ENCODE measurements around the gene TTC32. TPM values are rescaled to one million over a fixed set of nuclear protein-coding genes. Genes with fewer than 3 reads are reported as not detected.
A peak's percentile ranks its signal among the peaks of the same experiment; 100 is the strongest.

The TTC32 gene
- total and polyA plus RNA-seq, 2 of the 4 experiments (the other 2 are of a cell fraction) = 1.1 to 3.9 TPM

DNA sequence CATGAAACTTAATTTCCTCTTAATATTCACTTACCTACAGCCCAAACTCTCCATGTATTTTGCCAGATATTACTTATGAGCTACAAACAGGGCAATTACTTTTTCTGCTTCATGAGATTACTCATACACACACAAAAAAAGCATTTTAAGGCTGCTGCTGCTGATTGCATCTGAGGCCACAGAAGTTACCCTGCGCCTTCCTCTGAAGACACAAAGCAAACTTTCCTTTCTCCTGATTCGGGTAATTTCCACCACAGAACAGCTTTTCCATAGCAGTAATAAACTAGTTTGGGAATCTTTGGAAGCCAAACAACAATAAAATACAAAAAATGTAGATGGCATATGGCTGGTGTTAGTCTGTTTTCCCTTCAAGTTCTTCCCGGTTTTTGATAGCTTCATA lies 6.2 kb downstream of the TTC32 start:
- no peak overlapping the region for H3K4me3 ChIP-seq (ENCODE audit: insufficient read depth, low read depth, low read length)
- H3K4me1 ChIP-seq (ENCODE audit: control insufficient read depth, insufficient read depth, low read length) = peaks cover 11% of the 10 kb centered on the region
- no peak overlapping the region; the same call in 1 of the 2 replicates for H3K9ac ChIP-seq (ENCODE audit: low read depth, low read length)
- DNase-seq (no peak), ATAC-seq (ENCODE audit: low read depth) (0 out of 2 replicates have a peak, but pooled peaks have one; percentile 21)
- no peak overlapping the region for H2BK120ac ChIP-seq (ENCODE audit: low read depth, low read length)
- H3K18ac ChIP-seq (ENCODE audit: low read depth, low read length) = no peak overlapping the region
- no peak overlapping the region for H4K5ac ChIP-seq (ENCODE audit: low read depth, low read length)
- 0 out of 2 replicates have a peak, but pooled peaks cover 1% of the 10 kb centered on the region for H3K9me1 ChIP-seq (ENCODE audit: insufficient read depth, low read length)
- H4K20me1 ChIP-seq (ENCODE audit: insufficient read depth, low read length) = peaks cover 10% of the 10 kb centered on the region; the same call in 1 of the 2 replicates
- no peak overlapping the region for H3K4ac ChIP-seq (ENCODE audit: low read depth, low read length)
- H2AK5ac ChIP-seq (ENCODE audit: low read depth, low read length) = no peak overlapping the region
- H3K27ac ChIP-seq (ENCODE audit: insufficient read depth, low read length) = no peak overlapping the region
- no peak overlapping the region for H3K4me2 ChIP-seq (ENCODE audit: low read depth, low read length)
- POLR2A ChIA-PET (ENCODE audit: unreplicated experiment) = no interaction called here
- no peak overlapping the region for H3K23ac ChIP-seq (ENCODE audit: low read depth, low read length)
- H2AK9ac ChIP-seq (replicated peaks; ENCODE audit: low read depth, low read length, poor library complexity) = no peak overlapping the region
- H2BK5ac ChIP-seq (ENCODE audit: low read depth, low read length, poor library complexity, severe bottlenecking) = no peak overlapping the region
- BruUV-seq (replicated peaks) = no TSS peak
- no peak overlapping the region for H3K56ac ChIP-seq (ENCODE audit: extremely low read depth, insufficient read depth, low read length)
- peaks cover 14 to 39% of the 10 kb centered on the region in 2 experiments for H3K79me1 ChIP-seq (ENCODE audit: low read depth in 1 of 2, low read length in 2 of 2)
- CTCF ChIA-PET = no interaction called here
- no peak overlapping the region for H2AFZ ChIP-seq (replicated peaks; ENCODE audit: low read length, poor library complexity)
- intact Hi-C loops (cut with micrococcal nuclease) (no loop called here), in situ Hi-C loops (cut with MboI; ENCODE audit: low sequenced_read_pairs) (no loop called here), dilution Hi-C loops (cut with HindIII; ENCODE audit: low sequenced_read_pairs, unreplicated experiment) (no loop called here)
- H2BK15ac ChIP-seq (ENCODE audit: low read depth, low read length) = no peak overlapping the region
- H4K91ac ChIP-seq (ENCODE audit: insufficient read depth, low read depth, low read length) = no peak overlapping the region
- H3K27me3 ChIP-seq (ENCODE audit: control insufficient read depth, insufficient read depth, low read length) = no peaks in the 10 kb centered on the region
- no peaks in the 10 kb centered on the region for H3K9me3 ChIP-seq (ENCODE audit: control insufficient read depth, insufficient read depth, low read length)
- no peak overlapping the region for H3K14ac ChIP-seq (replicated peaks; ENCODE audit: low read depth, low read length)
- H3K36me3 ChIP-seq (ENCODE audit: control insufficient read depth, insufficient read depth, low read length) = peaks cover 4% of the 10 kb centered on the region
- H2BK20ac ChIP-seq (ENCODE audit: low read depth, low read length) = no peak overlapping the region; the same call in 1 of the 2 replicates
- H4K8ac ChIP-seq (ENCODE audit: low read depth in 2 of 2, low read length in 2 of 2) = no peak overlapping the region
- no peak for TF ChIP-seq CEBPB (IDR thresholded peaks at IDR 0.05; ENCODE audit: low read depth, low read length)
- WGBS, 2 experiments (ENCODE audit: extremely low coverage in 2 of 2, insufficient read length in 1 of 2) = no CpG with 5 or more reads among the region's 3 CpGs

Data from IMR-90 (cell line).